ENCODE results near the gene LGR4. TPM values are rescaled to one million over a fixed set of nuclear protein-coding genes. Genes with fewer than 3 reads are reported as not detected.

The LGR4 gene
- total and polyA plus RNA-seq, 10 of the 15 experiments (the other 5 are each of a cell fraction or from before 2014, with no cell fraction given), result under 0.01 to 0.64 (median 0.04) TPM; not detected in 5

GRCh38 chr11:27362749-27363575 lies 109.6 kb downstream of the LGR4 start, which contains the start of gene CCDC34 (continued):
- TF ChIP-seq RAD21 (IDR thresholded peaks at IDR 0.05; ENCODE audit: insufficient read depth, low read depth, low read length) (no peak), HDGF (IDR thresholded peaks at IDR 0.05) (no peak), LARP7 (IDR thresholded peaks at IDR 0.05) (peak; percentile 82), DPF2 (IDR thresholded peaks at IDR 0.05) (peak; percentile 58; the same call in 1 of the 2 replicates), ZNF217 (IDR thresholded peaks at IDR 0.05) (no peak), KAT2A (conservative IDR thresholded peaks at IDR 0.05; ENCODE audit: control insufficient read depth, low read depth, low read length) (no peak), SMC3 (IDR thresholded peaks at IDR 0.05; ENCODE audit: borderline replicate concordance, low read length) (no peak), JUND (IDR thresholded peaks at IDR 0.05; ENCODE audit: low read depth, low read length) (no peak), RAD51 (IDR thresholded peaks at IDR 0.05) (no peak), WRNIP1 (IDR thresholded peaks at IDR 0.05; ENCODE audit: borderline replicate concordance, low read depth, low read length) (no peak), RELA (IDR thresholded peaks at IDR 0.05; ENCODE audit: borderline replicate concordance, partially characterized antibody) (peak; percentile 31), NBN (IDR thresholded peaks at IDR 0.05) (no peak), ZBTB11 (CRISPR knock-in tag; IDR thresholded peaks at IDR 0.05) (no peak), YY1 (IDR thresholded peaks at IDR 0.05; ENCODE audit: low read depth, low read length) (peak; percentile 68), BCL11A (IDR thresholded peaks at IDR 0.05; ENCODE audit: low read depth, low read length) (no peak), RUNX3 (IDR thresholded peaks at IDR 0.05; ENCODE audit: low read length) (0 out of 2 replicates have a peak, but pooled peaks have one; percentile 20), POLR2A (IDR thresholded peaks at IDR 0.05; ENCODE audit: low read depth, low read length) (peak; percentile 78), CHD1 (IDR thresholded peaks at IDR 0.05; ENCODE audit: low read depth, low read length) (no peak)
- TF ChIP-seq, protein P1, sequence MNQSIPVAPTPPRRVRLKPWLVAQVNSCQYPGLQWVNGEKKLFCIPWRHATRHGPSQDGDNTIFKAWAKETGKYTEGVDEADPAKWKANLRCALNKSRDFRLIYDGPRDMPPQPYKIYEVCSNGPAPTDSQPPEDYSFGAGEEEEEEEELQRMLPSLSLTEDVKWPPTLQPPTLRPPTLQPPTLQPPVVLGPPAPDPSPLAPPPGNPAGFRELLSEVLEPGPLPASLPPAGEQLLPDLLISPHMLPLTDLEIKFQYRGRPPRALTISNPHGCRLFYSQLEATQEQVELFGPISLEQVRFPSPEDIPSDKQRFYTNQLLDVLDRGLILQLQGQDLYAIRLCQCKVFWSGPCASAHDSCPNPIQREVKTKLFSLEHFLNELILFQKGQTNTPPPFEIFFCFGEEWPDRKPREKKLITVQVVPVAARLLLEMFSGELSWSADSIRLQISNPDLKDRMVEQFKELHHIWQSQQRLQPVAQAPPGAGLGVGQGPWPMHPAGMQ (IDR thresholded peaks at IDR 0.05; ENCODE audit: borderline replicate concordance), result no peak
- TF ChIP-seq, protein P2, sequence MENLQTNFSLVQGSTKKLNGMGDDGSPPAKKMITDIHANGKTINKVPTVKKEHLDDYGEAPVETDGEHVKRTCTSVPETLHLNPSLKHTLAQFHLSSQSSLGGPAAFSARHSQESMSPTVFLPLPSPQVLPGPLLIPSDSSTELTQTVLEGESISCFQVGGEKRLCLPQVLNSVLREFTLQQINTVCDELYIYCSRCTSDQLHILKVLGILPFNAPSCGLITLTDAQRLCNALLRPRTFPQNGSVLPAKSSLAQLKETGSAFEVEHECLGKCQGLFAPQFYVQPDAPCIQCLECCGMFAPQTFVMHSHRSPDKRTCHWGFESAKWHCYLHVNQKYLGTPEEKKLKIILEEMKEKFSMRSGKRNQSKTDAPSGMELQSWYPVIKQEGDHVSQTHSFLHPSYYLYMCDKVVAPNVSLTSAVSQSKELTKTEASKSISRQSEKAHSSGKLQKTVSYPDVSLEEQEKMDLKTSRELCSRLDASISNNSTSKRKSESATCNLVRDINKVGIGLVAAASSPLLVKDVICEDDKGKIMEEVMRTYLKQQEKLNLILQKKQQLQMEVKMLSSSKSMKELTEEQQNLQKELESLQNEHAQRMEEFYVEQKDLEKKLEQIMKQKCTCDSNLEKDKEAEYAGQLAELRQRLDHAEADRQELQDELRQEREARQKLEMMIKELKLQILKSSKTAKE (IDR thresholded peaks at IDR 0.05; ENCODE audit: low read depth, poor library complexity, severe bottlenecking), result no peak
- TF ChIP-seq, protein P3, sequence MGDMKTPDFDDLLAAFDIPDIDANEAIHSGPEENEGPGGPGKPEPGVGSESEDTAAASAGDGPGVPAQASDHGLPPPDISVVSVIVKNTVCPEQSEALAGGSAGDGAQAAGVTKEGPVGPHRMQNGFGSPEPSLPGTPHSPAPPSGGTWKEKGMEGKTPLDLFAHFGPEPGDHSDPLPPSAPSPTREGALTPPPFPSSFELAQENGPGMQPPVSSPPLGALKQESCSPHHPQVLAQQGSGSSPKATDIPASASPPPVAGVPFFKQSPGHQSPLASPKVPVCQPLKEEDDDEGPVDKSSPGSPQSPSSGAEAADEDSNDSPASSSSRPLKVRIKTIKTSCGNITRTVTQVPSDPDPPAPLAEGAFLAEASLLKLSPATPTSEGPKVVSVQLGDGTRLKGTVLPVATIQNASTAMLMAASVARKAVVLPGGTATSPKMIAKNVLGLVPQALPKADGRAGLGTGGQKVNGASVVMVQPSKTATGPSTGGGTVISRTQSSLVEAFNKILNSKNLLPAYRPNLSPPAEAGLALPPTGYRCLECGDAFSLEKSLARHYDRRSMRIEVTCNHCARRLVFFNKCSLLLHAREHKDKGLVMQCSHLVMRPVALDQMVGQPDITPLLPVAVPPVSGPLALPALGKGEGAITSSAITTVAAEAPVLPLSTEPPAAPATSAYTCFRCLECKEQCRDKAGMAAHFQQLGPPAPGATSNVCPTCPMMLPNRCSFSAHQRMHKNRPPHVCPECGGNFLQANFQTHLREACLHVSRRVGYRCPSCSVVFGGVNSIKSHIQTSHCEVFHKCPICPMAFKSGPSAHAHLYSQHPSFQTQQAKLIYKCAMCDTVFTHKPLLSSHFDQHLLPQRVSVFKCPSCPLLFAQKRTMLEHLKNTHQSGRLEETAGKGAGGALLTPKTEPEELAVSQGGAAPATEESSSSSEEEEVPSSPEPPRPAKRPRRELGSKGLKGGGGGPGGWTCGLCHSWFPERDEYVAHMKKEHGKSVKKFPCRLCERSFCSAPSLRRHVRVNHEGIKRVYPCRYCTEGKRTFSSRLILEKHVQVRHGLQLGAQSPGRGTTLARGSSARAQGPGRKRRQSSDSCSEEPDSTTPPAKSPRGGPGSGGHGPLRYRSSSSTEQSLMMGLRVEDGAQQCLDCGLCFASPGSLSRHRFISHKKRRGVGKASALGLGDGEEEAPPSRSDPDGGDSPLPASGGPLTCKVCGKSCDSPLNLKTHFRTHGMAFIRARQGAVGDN (IDR thresholded peaks at IDR 0.05), result peak; percentile 59; the same call in 1 of the 2 replicates

Measured in GM12878 (cell line).